GM21786 (cell line): ENCODE data around the gene HNRNPL.
"Not testable (repeated sequence)": the region's sequence is repeated elsewhere in the genome, so short reads cannot be mapped to it uniquely, and the experiment has no call there.

Experiments
- ATAC-seq: cut with Tn5 transposase; IDR thresholded peaks from one replicate; pipeline ENCODE4 v1.9.1; 2021; ENCODE audit not compliant: unreplicated experiment

HNRNPL gene

GRCh38 chr19:38869836-38870607 lies 20.2 kb upstream of the HNRNPL start:
- no peak for ATAC-seq

- ATAC-seq, result no peak
These were observed 19.5 kb upstream of the HNRNPL start for GRCh38 chr19:38869160-38869835.

GRCh38 chr19:38868551-38868950 lies 18.8 kb upstream of the HNRNPL start:
- ATAC-seq, result no peak

- no peak for ATAC-seq
These were observed 17.5 kb upstream of the HNRNPL start for GRCh38 chr19:38867171-38867780.

- no peak for ATAC-seq
These were observed 12.7 kb upstream of the HNRNPL start for GRCh38 chr19:38862321-38863059.

GRCh38 chr19:38861368-38861767 lies 11.6 kb upstream of the HNRNPL start:
- no peak for ATAC-seq

GRCh38 chr19:38859631-38860204 lies 9.9 kb upstream of the HNRNPL start:
- not testable (repeated sequence) for ATAC-seq

- no peak for ATAC-seq
These were observed 7.0 kb upstream of the HNRNPL start for GRCh38 chr19:38856813-38857212.

- not testable (repeated sequence) for ATAC-seq
These were observed 6.0 kb upstream of the HNRNPL start for GRCh38 chr19:38855751-38856150.

- ATAC-seq, result not testable (repeated sequence)
These were observed 5.2 kb upstream of the HNRNPL start for GRCh38 chr19:38854961-38855360.

- ATAC-seq, result no peak
These were observed 3.4 kb upstream of the HNRNPL start for GRCh38 chr19:38853214-38853613.

- no peak for ATAC-seq
These were observed 2.7 kb upstream of the HNRNPL start for GRCh38 chr19:38852231-38853044.

GRCh38 chr19:38851622-38852230 lies 1.9 kb upstream of the HNRNPL start:
- ATAC-seq, result no peak

GRCh38 chr19:38850976-38851621 lies 1.3 kb upstream of the HNRNPL start:
- no peak for ATAC-seq

- ATAC-seq, result peak; percentile 72
These were observed 720 bp upstream of the HNRNPL start for GRCh38 chr19:38850436-38850975.

GRCh38 chr19:38849147-38849859 lies 483 bp downstream of the HNRNPL start:
- ATAC-seq, result no peak

GRCh38 chr19:38848299-38849146 lies 1.3 kb downstream of the HNRNPL start:
- ATAC-seq, result no peak
